Stimulated activated CD4-positive, alpha-beta T cell treated with anti-CD3 and anti-CD28 coated beads, Interleukin-4, amount 100 ng/mL, for 48 hours (primary cell): ENCODE data around the gene GRIK4.

ENCODE experiments used
- DNase-seq, 2 donors: peaks; one replicate each; pipeline ENCODE4 v3.0.0-alpha.2; 2020; ENCODE audit warnings: low read depth in 2 of 2

The GRIK4 gene

GRCh38 chr11:120707663-120708062 lies 196.1 kb downstream of the GRIK4 start:
- no peak for DNase-seq

GRCh38 chr11:120708511-120709183 lies 197.1 kb downstream of the GRIK4 start:
- no peak for DNase-seq

- no peak for DNase-seq
Measured at GRCh38 chr11:120709808-120710207, 198.3 kb downstream of the GRIK4 start.

GRCh38 chr11:120710354-120711131 lies 199.0 kb downstream of the GRIK4 start:
- DNase-seq, result no peak

GRCh38 chr11:120712014-120712413 lies 200.5 kb downstream of the GRIK4 start:
- no peak for DNase-seq

DNA sequence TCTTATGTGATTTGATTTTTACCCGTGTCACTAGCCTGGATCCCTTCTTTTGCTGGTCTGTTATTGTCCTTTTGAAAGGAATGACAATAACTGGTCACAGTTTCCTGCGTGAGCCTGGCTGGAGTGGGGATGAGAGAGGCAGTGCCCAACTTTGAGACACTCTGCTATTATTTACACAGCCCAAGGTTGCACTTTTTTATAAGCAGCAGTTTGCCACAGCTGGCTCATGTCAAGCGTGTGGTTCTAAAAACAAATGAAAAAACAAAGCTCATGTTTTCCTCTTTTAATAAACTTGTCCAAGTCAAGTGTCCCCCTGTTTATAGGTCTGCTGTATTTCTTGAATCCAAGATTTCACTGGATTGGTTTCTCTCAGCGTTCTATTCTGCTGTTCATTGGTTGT lies 201.3 kb downstream of the GRIK4 start:
- DNase-seq, result no peak

GRCh38 chr11:120713296-120713695 lies 201.7 kb downstream of the GRIK4 start:
- DNase-seq, result no peak

DNA sequence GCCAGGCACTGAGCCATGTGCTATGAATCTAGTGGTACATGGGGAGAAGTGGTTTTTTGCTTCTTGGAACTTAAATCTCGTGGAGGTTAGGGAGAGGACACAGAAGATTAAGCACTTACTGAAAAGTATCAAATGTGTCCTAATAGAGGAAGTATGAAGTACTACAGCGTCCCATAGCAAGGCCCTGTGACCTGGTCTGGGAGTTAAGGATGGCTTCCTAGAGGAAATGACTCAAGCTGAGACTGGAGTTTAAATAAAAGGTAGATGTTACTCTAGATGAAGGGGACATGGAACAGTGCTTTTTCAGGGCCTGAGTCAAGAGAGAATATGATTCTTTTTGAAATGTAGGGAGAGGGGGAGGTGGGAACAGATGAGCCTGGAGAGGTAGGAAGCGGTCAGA lies 202.9 kb downstream of the GRIK4 start:
- no peak for DNase-seq

- no peak for DNase-seq
Measured at GRCh38 chr11:120715239-120715638, 203.7 kb downstream of the GRIK4 start.

- DNase-seq, result no peak
Measured at GRCh38 chr11:120717042-120717441, 205.5 kb downstream of the GRIK4 start.

DNA sequence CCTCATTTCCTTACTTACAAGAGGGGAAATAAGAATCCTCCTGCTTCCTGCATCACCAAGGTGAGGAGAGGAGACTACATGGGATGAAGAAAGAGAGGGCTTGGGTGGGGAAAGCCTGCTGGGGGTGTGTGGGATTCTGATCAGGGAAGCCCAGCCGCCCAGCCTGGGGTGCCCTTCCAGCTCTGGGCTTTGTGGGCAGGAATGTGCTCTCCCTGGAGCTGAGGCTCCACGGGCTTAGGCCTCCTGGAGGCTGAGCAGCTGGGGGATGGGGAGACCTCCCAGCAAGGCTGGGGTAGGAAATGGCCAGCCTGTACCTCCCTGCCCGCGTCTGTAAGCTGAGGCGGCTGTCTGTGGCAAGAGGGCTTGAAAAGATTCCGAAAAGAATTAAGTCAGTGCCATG lies 206.1 kb downstream of the GRIK4 start:
- DNase-seq, result no peak

DNA sequence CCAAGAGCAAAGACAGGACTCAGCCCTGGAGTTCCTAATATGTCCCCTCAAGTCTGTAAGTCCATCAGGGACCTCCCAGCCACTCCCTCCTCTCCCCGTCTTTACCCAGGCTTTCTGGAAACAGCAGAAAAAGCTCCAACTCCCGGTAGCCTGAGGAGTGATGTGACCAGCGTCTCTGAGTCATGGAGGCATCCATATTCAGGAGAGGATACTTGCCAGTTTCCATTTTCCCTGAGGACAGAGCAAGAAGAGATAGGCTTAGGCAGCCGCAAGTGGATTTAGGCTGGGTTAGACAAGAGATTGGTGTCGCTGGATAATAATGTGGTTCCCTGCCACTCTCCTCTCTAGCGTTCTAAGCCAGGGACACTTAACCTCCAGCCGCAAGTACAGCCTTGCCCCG lies 206.6 kb downstream of the GRIK4 start:
- DNase-seq, result no peak

DNA sequence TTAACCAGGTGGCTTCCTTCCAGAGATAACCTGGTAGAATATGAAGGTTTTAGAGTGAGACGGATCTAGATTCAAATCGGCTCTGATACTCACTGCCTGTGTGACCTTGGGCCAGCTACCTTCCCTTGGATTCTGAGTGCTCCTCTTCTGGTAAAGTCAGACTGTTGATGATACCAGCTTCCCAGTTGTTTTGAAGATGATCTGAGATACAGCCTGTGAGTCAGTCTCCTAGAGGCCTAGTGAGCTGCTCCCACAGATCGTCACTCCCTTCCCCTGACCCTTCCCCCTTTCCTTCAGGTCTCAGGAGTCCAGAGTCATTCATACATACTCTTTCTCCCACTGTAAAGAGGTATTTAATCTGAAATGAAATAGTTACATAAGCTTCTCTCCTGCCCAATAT lies 207.8 kb downstream of the GRIK4 start:
- no peak for DNase-seq

DNA sequence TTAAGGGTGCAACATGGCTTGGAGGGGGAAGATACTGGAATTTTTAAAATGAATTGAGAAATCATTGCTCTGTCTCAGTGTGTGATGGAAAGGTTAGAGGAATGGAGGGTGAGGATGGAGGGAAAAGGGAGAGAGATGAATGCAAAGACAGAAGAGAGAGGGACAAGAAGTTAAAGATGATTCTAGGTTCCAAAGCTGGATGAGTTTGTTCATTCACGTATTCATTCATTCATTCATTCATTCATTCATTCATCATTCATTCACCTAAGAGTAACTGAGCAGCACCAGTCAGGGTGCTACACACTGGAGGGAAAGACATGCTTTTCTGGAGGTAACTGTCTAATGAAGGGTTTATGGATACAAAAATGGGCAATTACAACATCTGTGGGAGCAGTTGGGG lies 209.2 kb downstream of the GRIK4 start:
- DNase-seq, result no peak

DNA sequence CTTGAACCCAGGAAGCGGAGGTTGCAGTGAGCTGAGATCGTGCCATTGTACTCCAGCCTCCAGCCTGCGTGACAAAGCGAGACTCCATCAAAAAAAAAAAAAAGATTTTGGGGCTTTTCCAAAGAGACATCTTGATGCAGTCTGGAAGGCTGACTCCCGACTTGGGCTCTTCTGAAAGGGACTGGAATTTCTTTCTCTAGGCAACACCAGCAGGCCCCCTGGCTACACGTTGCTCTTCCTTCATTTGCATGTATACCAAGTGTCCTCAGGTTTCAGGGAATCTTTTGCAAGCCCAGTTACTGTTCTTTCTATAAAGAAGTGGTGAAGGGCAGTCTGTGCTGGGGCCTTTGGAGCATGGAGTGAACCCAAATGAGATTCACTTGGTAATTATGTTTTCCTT lies 211.0 kb downstream of the GRIK4 start:
- DNase-seq, result no peak

DNA sequence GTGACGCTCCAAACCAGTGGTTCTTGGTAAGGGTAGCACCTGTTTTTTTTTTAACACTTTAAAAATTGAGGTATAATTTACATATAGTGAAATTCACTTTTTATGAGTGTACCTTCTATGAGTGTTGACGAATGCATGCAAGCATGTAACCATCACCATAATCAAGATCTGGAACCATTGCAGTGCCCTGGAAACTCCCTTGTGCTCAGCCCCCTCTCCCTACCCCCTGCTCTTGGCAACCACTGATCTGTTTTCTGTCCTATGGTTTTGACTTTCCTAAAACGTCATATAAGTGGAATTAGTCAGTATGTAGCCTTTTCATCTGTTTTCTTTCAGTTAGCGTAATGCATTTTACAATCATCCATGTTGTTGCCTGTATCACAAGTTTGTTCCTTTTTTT lies 212.2 kb downstream of the GRIK4 start:
- no peak for DNase-seq

- DNase-seq, result no peak
Measured at GRCh38 chr11:120727752-120728151, 216.2 kb downstream of the GRIK4 start.

GRCh38 chr11:120735035-120735434 lies 223.5 kb downstream of the GRIK4 start:
- no peak for DNase-seq

GRCh38 chr11:120738516-120739046 lies 227.0 kb downstream of the GRIK4 start:
- DNase-seq, result no peak

DNA sequence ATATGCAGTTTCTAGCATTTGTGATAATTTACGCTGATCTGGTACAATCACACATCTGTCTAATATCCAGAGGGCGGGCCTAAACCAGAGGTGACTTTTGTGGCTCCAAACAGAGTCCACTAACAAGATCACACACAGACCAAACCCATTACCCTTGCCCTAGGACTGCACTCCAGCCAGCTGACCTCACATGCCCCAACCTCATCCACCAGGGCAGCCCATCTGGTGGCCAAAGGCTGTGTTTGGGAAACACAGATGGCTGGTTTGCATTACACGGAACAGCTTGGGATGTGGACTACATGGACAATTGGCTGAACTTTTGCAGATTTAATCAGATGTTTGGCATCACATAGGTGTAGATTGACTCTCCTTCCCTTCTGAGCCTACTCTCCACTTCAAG lies 228.2 kb downstream of the GRIK4 start:
- no peak for DNase-seq

DNA sequence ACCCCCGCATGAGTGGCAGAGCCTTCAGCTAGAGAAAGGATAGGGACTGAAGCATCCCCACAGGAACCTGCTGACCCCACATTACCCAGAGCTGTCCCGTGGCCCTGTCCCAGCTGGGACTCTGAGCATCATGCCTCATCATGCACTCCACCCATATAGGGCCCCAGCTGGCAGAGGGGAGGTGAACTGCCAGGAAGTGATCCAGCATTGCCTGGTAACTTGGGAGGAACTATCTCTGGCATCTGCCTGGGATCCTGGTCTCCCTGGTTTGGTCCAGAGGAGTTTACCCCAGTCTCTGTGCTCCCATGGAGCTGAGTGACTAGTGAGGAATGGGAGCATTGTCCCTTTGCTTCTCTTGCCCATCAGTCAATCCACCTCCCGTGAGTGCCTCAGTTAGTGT lies 228.8 kb downstream of the GRIK4 start:
- DNase-seq, result no peak

DNA sequence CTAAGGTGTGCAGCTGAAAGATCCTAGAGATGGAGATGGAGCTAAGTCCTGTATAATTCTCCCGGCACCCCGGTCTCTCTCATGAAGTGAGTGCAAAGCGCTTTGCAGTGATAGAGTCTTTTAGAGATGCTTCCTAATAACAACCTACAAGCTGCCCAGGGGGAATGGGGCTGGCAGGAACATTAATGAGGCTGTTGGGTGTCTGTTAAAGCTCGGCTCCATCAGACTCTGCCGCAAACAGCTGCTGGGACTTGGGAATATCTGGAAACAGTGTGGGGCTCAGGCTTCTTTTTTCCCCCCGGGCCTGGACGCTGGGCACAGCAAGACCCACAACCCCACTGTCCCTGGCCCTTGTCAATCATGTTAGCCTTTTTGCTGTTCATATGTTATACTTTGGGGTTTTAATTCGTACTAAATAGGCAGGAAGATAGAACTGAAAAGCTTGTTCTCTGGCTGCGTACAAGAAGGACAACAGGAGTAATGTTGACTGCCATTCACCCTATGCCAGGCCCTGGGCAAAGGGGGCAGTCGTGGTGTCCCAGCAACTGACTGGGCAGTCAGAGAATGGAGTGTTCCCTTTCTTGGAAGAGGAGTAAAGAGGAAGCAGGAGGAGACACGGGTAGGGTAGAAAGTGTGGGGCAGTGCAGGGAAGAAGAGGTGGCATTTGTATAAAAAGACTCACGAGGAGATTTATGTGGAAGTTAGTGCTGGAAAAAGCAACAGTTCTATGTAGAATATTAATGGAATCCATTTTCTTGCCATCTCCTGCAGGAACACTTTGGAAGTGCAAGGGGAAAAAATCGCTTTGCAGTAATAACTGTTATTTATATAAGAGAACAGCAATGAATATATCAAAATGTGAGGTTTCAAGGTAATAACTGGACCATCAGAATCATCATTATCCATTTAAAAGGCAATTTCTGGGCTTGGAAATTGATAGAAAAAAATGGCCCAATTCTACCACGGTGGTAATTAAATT lies 232.8 kb downstream of the GRIK4 start:
- DNase-seq, result no peak
